Smooth muscle cell (in vitro differentiated cells): Measurements from ENCODE around the gene ATG2B. TPM values are rescaled to one million over a fixed set of nuclear protein-coding genes. Genes with fewer than 3 reads are reported as not detected.

Experiments
- DNase-seq: peaks from one replicate; lab custom pipeline; 2025; ENCODE audit not compliant: unreplicated experiment; lab: John Stamatoyannopoulos, UW
- H2AFZ ChIP-seq: fragments of 200-600 bp; sonication (generic); 2 replicates; pipeline ENCODE4 v1.6.0; 2016; ENCODE audit warnings: antibody characterized with exemption, low read depth, mild to moderate bottlenecking
- H3F3A ChIP-seq: fragments of 200-600 bp; sonication (generic); 2 replicates; pipeline ENCODE4 v1.6.0; 2017; ENCODE audit warnings: antibody characterized with exemption, low read depth
- H3K27ac ChIP-seq: fragments of 200-600 bp; sonication (generic); 2 replicates; pipeline ENCODE4 v1.5.1; 2016; ENCODE audit warnings: low read depth, mild to moderate bottlenecking
- H3K27me3 ChIP-seq: fragments of 200-600 bp; sonication (generic); 2 replicates; pipeline ENCODE4 v1.6.1; 2016; ENCODE audit warnings: low read depth, mild to moderate bottlenecking
- H3K36me3 ChIP-seq: fragments of 200-600 bp; sonication (generic); 2 replicates; pipeline ENCODE4 v1.5.1; 2016; ENCODE audit warnings: low read depth
- H3K4me1 ChIP-seq: fragments of 200-600 bp; sonication (generic); 2 replicates; pipeline ENCODE4 v1.5.1; 2016; ENCODE audit warnings: low read depth
- H3K4me2 ChIP-seq: fragments of 200-600 bp; sonication (generic); 2 replicates; pipeline ENCODE4 v1.6.0; 2016; ENCODE audit warnings: mild to moderate bottlenecking
- H3K4me3 ChIP-seq: fragments of 200-600 bp; sonication (generic); 2 replicates; pipeline ENCODE4 v1.5.1; 2016; ENCODE audit warnings: mild to moderate bottlenecking
- H3K79me2 ChIP-seq: fragments of 200-600 bp; sonication (generic); 2 replicates; pipeline ENCODE4 v1.6.0; 2016; ENCODE audit warnings: low read depth, mild to moderate bottlenecking
- H3K9ac ChIP-seq: fragments of 200-600 bp; sonication (generic); 2 replicates; pipeline ENCODE4 v1.6.0; 2016; ENCODE audit warnings: low read depth
- H3K9me3 ChIP-seq: fragments of 200-600 bp; sonication (generic); replicated peaks from 2 replicates; pipeline ENCODE4 v1.5.1; 2016; ENCODE audit warnings: low read depth
- H4K20me1 ChIP-seq: fragments of 200-600 bp; sonication (generic); 2 replicates; pipeline ENCODE4 v1.6.0; 2016; ENCODE audit warnings: low read depth
- CTCF ChIP-seq: fragments of 200-600 bp; sonication (generic); IDR thresholded peaks from 2 replicates; pipeline ENCODE4 v1.5.1; 2017; ENCODE audit warnings: borderline replicate concordance, mild to moderate bottlenecking, antibody characterized with exemption; ENCODE audit not compliant: insufficient read depth, poor library complexity, severe bottlenecking
- WGBS: methylation state at CpG from one replicate; pipeline ENCODE4 v1.1.7; 2016; ENCODE audit warnings: low lambda C conversion rate; 5-methylcytosine and 5-hydroxymethylcytosine counted together
- polyA plus RNA-seq: library from polyadenylated mRNA; unstranded; fragments of >200 nt; fragmentation: Nextera tagmentation; extraction: Ambion mirVana; gene quantifications from 2 replicates; pipeline ENCODE4 v1.2.1, GENCODE V29; 2016
- total RNA-seq: library from RNA; depleted of rRNA; stranded (reverse); fragments of >200 nt; gene quantifications from 2 replicates; pipeline ENCODE4 v1.2.3, GENCODE V29; 2014

Gene ATG2B
- total and polyA plus RNA-seq, 2 experiments from 2014 or later, result 1.9 to 21.5 TPM

- H2AFZ ChIP-seq, result no peak overlapping the region
Observed at GRCh38 chr14:96370528-96370927, 7.4 kb upstream of the ATG2B start.

GRCh38 chr14:96368534-96368933, 5.4 kb upstream of the ATG2B start:
- peaks cover 79% of the 10 kb centered on the region for H3K79me2 ChIP-seq
- H3K36me3 ChIP-seq, result no peaks in the 10 kb centered on the region
- no peak overlapping the region for H2AFZ ChIP-seq
- H3K4me2 ChIP-seq, result no peak overlapping the region
- H3K4me3 ChIP-seq, result no peak overlapping the region
- H3K27ac ChIP-seq, result no peak overlapping the region
- H3F3A ChIP-seq, result peaks cover 4% of the 10 kb centered on the region
- no peak for TF ChIP-seq CTCF
- H3K9me3 ChIP-seq, result no peaks in the 10 kb centered on the region
- no peak overlapping the region for H3K9ac ChIP-seq
- H3K27me3 ChIP-seq, result no peaks in the 10 kb centered on the region
- H4K20me1 ChIP-seq, result peaks cover 87% of the 10 kb centered on the region
- 100% methylated on average over 1 of the region's 1 CpG for WGBS
- H3K4me1 ChIP-seq, result peaks cover 4% of the 10 kb centered on the region
- DNase-seq, result no peak

More at GRCh38 chr14:96370528-96370927, 7.4 kb upstream of the ATG2B start:
- no peaks in the 10 kb centered on the region for H3K36me3 ChIP-seq
- no peak overlapping the region for H3K27ac ChIP-seq
- no peaks in the 10 kb centered on the region for H3K27me3 ChIP-seq
- TF ChIP-seq CTCF, result no peak
- H4K20me1 ChIP-seq, result peaks cover 89% of the 10 kb centered on the region
- no peak overlapping the region for H3K9ac ChIP-seq
- peaks cover 78% of the 10 kb centered on the region for H3K79me2 ChIP-seq
- WGBS, result 98% methylated on average over 5 of the region's 5 CpGs
- no peaks in the 10 kb centered on the region for H3K4me1 ChIP-seq
- H3K4me3 ChIP-seq, result no peak overlapping the region
- no peak overlapping the region for H3K4me2 ChIP-seq
- H3F3A ChIP-seq, result no peaks in the 10 kb centered on the region
- H3K9me3 ChIP-seq, result no peaks in the 10 kb centered on the region
- no peak for DNase-seq

- Histone ChIP-seq H3K4me2 (peak overlapping the region; percentile 95), H4K20me1 (peaks cover 78% of the 10 kb centered on the region), H3K79me2 (peaks cover 84% of the 10 kb centered on the region), H3F3A (peaks cover 14% of the 10 kb centered on the region), H3K9ac (no peak overlapping the region), H3K36me3 (no peaks in the 10 kb centered on the region), H3K27ac (no peak overlapping the region), H3K4me3 (peak overlapping the region; percentile 92), H3K9me3 (no peaks in the 10 kb centered on the region), H3K4me1 (peaks cover 16% of the 10 kb centered on the region), H2AFZ (no peak overlapping the region), H3K27me3 (no peaks in the 10 kb centered on the region)
- no peak for TF ChIP-seq CTCF
- DNase-seq, result no peak
- WGBS, result 76% methylated on average over 1 of the region's 1 CpG
Observed at GRCh38 chr14:96364962-96365361, 1.8 kb upstream of the ATG2B start.

GRCh38 chr14:96363751-96364336, 703 bp upstream of the ATG2B start:
- Histone ChIP-seq H3K36me3 (no peaks in the 10 kb centered on the region), H3K4me3 (peak overlapping the region; percentile 92), H3K9ac (peak overlapping the region; percentile 99), H3K9me3 (no peaks in the 10 kb centered on the region), H4K20me1 (peaks cover 78% of the 10 kb centered on the region), H3K27ac (peak overlapping the region; percentile 99), H3K4me1 (peaks cover 16% of the 10 kb centered on the region), H3K79me2 (peaks cover 84% of the 10 kb centered on the region), H3F3A (peaks cover 14% of the 10 kb centered on the region), H3K27me3 (no peaks in the 10 kb centered on the region), H2AFZ (peak overlapping the region; percentile 13), H3K4me2 (peak overlapping the region; percentile 95)
- DNase-seq, result peak; percentile 27
- 2% methylated on average over 38 of the region's 38 CpGs for WGBS
- no peak for TF ChIP-seq CTCF
